ENCODE data around the gene CTNND2.
"Not testable (repeated sequence)": the region's sequence is repeated elsewhere in the genome, so short reads cannot be mapped to it uniquely, and the experiment has no call there.

The CTNND2 gene

GRCh38 chr5:11467588-11467987, 436.7 kb downstream of the CTNND2 start:
- no peak for DNase-seq (ENCODE audit: low spot score)

DNA sequence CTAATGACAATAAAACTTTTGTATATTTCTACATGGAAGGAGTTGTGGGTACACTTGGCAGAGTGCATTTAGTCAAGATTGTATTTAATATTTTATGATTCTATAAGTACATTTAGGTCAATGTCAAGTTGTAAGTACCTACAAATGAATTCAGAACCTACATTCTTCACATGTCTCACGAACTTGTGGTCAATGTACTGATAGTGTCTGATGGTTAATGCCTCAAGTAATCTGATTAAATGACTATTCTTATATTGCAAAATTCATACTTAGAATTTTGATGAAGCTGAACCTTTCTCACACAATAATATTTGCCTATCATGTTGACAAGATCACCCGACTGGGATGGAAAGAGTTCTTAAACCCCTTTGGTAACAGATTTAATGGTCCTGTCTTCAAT, 444.5 kb downstream of the CTNND2 start:
- DNase-seq (ENCODE audit: low spot score), result no peak

- no peak for DNase-seq (ENCODE audit: low spot score)
Observed at GRCh38 chr5:11455505-11455904, 448.7 kb downstream of the CTNND2 start.

DNA sequence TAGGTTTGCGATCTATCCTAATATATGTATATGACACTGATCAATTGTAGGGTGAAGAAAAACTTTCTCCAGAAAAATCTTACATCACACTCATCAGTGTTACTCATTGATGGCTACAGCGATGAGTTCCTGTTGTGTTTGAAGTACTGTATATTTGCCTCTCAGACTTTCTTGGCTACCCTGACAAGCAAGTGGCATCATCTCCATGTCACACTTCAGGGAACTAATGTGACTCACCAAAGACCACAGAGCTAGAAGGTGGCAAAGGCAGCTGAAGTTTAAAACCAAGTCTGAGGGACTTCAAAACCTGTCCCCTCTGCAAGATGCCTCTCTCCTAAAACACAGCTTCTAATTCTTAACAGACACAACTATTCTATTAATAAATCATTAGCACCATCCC, 451.4 kb downstream of the CTNND2 start:
- no peak for DNase-seq (ENCODE audit: low spot score)

DNA sequence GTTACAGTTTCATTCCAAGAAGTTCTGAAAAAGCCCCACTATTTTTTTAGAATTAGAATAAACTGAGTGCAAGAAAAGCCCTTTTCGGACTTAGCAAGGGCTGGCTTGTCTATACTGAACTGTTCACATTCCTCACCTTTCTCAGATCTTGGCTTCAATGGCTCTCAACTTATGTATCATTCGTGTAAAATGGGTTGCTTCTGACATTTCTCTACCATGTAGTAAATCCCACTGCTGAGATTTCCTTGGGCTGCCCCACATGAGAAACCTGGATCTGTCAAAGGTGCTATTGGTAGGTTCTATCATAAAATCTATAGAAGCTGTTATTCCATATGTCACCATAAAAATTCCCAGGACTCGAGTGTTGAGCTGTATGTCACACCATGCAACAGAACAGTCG, 454.3 kb downstream of the CTNND2 start:
- no peak for DNase-seq (ENCODE audit: low spot score)

DNA sequence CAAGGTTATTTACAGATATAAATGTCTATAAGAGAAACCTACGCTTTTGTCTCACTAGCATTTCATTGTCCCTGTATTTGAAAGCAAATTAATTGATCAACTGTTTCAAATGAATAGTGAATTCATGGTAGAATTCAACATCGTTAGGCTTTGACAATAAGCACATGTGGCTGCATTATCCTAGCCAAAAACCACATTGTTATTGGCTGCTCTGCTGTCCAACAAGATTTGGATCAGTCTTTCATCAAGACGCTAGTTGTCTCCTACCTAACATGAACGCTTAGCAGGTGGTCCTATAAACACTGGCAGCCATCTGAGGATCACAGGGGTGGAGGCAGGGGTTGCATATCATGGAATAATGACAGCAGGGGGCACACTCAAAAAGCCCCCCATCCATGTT, 455.0 kb downstream of the CTNND2 start:
- DNase-seq (ENCODE audit: low spot score), result no peak

DNA sequence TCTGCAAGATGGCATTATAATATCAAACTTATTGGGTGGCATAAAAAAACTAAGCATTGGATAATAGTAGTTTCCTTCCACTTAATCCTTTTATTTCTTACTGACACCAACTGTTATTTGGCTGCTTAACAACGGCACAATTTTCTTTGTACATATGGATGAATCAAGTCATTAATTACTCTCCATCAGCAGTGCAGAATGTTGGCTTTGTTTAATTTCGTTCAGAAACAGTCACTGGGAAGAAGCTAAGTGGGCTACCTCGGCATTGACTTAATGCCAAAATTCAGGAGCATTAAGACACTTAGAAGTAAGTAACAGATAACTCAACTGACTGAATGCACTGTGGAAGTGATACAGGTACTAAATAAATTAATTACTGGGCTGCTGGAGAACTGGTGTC, 460.4 kb downstream of the CTNND2 start:
- DNase-seq (ENCODE audit: low spot score), result no peak

GRCh38 chr5:11432116-11432515, 472.1 kb downstream of the CTNND2 start:
- DNase-seq (ENCODE audit: low spot score), result no peak

DNA sequence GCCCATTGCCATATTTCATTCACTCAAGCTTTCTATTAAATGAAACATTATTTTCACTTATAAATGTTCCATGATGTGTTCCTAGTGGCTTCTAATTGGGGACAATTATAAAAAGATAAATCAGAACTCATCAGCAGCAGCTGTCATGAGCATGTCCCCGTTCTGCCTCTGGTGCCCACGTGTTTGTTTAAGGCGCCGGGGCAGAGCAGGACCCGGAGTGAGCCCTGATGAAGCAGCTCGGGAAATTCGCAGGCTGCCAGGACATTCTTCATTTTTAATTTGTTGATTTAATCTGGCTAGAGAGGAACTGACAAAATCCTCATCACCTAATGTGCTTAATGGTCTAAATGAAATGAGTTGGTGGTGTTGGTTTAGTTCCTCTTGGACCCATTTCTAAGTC, 475.0 kb downstream of the CTNND2 start:
- DNase-seq (ENCODE audit: low spot score), result no peak

- DNase-seq (ENCODE audit: low spot score), result no peak
Observed at GRCh38 chr5:11427569-11427968, 476.7 kb downstream of the CTNND2 start.

- no peak for DNase-seq (ENCODE audit: low spot score)
Observed at GRCh38 chr5:11426442-11426841, 477.8 kb downstream of the CTNND2 start.

GRCh38 chr5:11422342-11422741, 481.9 kb downstream of the CTNND2 start:
- DNase-seq (ENCODE audit: low spot score), result no peak

- no peak for DNase-seq (ENCODE audit: low spot score)
Observed at GRCh38 chr5:11420969-11421368, 483.3 kb downstream of the CTNND2 start.

GRCh38 chr5:11415751-11416150, 488.5 kb downstream of the CTNND2 start:
- DNase-seq (ENCODE audit: low spot score), result no peak

DNA sequence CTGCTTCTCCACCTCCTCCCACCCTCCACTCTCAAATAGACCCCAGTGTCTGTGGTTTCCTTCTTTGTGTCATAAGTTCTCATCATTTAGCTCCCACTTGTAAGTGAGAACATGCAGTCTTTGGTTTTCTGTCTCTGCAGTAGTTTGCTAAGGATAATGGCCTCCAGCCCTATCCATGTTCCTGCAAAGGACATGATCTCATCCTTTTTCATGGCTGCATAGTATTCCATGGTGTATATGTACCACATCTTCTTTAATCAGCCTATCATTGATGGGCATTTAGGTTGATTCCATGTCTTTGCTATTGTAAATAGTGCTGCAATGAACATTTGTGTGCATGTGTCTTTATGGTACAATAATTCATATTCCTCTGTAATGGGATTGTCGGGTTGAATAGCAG, 489.5 kb downstream of the CTNND2 start:
- DNase-seq (ENCODE audit: low spot score), result not testable (repeated sequence)

DNA sequence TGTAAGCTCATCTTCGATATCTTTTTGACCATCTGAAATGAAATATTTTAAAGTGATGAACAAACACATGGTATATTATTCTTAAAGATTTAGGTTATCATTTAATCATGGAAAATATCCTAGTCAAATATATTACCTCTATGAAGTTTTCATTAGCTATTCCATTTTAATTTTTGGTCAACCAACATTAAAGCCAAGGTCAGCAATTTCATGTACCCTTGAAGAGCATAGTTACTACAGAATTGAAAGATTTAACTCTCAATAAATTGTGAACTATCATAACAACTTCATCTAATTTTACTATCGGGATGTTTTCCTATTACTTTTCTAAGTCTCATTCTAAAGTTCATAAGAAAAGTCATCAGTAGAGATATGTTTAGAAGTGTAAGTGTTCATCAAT, 492.6 kb downstream of the CTNND2 start:
- DNase-seq (ENCODE audit: low spot score), result no peak

DNA sequence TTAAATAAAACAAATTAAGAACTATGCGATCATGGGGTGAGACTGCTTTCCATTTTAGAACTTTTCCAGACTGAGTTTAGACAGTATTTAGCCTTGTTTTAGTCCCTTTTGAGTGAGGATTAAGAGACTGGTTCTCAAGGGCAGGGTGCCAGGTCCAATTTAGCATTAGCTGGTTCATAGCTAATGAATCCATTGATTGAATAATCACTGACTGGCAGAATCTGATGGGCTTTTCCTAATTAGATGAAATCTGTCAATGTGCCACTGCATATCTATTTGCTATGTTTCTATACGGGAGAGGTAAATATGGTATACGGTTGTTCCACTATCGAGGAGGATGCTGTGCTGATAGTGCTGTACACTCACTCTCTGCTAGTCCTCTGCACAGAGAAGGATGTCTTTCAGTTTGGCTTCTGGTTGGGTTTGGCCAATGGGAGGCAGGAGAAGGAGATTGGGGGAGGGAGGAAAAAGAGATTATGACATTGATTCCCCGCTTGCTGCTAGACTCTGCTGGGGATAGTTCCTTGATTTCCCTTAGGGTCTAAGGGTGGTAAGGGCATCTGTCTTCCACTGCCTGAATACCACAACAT, 496.6 kb downstream of the CTNND2 start:
- no peak for DNase-seq (ENCODE audit: low spot score)

- DNase-seq (ENCODE audit: low spot score), result no peak
Observed at GRCh38 chr5:11400316-11400715, 503.9 kb downstream of the CTNND2 start.

DNA sequence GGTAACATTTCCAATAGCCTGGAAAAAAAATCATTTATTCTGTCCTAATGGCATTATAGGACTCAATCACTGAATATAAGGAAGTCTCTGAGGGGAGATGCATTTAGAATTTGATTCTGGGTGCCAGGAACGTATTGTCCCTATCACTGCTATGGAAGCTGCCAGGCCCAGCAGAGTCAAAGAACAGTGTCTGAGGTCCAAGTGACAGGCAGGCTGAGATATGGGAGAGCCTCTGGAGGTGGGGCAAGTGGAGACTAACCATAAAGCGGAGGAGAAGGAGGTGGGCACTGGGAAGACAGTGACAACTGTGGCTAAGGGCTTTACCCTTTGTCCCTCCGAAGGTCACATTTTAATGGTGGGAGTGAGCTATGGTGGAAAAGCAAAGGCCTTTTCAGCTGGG, 505.5 kb downstream of the CTNND2 start:
- DNase-seq (ENCODE audit: low spot score), result no peak

DNA sequence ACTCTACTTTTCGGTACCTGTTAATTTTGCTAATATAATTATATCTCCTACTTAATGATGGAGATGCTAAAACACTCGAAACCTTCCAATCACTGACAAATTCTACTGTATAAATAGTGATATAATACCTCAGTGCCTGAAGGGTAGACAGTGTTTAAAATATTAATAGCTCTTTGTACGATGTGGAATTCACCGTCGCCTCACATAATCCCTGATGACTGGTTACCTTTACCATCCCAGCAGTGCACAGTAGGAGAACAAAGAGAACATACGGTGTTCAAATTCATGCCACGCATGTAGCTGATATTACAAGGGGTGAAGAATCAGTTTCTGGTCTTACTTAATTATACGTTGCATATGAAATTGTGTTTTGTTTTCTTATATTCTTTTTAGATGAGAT, 506.7 kb downstream of the CTNND2 start:
- DNase-seq (ENCODE audit: low spot score), result no peak

DNA sequence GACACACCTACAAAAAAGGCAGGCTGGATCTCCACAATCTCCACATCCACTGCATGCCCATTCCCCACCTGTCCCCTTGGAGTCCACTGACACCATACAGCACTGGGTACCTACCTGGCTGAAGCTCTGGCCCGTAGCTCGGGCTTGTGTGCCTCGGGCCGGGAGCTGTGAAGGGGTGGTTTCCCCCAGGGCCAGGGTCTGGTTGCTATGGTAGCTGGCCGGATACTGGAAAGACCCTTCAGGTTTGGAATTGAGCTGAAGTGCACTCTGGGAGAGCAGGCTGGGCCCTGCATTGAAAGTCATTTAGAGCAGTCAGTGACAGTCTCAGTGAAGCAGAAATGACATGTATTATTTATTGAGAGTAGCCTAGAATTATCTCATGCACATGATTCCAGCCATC, 507.3 kb downstream of the CTNND2 start:
- no peak for DNase-seq (ENCODE audit: low spot score)

DNA sequence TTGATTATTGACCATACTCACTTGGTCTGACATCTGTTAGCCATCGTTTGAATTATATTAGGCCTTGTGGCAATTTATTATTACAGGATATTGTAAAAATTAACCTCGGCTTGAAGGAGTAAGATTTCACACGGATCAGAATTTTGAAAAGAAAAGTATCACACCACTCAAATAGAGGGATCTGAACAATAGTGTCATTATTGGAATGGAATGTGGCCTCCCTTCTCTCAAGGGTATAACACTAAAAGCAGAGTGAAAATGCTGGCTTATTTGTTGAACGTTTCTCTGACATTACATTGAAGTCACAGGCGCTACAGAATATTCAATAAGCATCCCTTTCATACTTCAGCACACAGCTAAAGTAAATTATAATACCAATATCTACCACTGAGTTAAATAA, 509.3 kb downstream of the CTNND2 start:
- no peak for DNase-seq (ENCODE audit: low spot score)

GRCh38 chr5:11390291-11390767, 513.9 kb downstream of the CTNND2 start:
- no peak for DNase-seq (ENCODE audit: low spot score)

- no peak for DNase-seq (ENCODE audit: low spot score)
Observed at GRCh38 chr5:11387382-11387781, 516.9 kb downstream of the CTNND2 start.

- no peak for DNase-seq (ENCODE audit: low spot score)
Observed at GRCh38 chr5:11386398-11386797, 517.8 kb downstream of the CTNND2 start.
